Measurements from ENCODE around the gene SMYD3. TPM values are rescaled to one million over a fixed set of nuclear protein-coding genes. Genes with fewer than 3 reads are reported as not detected.

The SMYD3 gene
- total and polyA plus RNA-seq, 9 of the 15 experiments (the other 6 are each of a cell fraction or from before 2014, with no cell fraction given): 128 to 440 (median 197) TPM

DNA sequence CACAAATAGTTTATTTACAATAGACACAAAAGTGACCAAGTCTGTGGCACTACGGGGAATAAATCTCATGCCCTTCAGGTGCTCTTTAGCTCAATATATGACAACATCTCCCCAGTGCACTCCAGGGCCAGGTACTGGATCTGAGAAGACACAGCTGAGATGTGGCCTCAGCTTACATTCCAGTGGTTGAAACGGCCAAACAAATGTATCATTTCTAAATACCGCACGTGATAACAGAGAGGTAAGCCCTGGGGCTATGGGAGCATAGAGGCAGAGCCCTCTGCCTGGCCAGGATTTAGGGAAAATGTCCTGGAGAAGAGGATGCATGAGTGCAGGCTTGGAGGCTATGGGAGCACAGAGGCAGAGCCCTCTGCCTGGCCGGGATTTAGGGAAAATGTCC, 630.5 kb downstream of the SMYD3 start (continued):
- TF ChIP-seq, protein P1, sequence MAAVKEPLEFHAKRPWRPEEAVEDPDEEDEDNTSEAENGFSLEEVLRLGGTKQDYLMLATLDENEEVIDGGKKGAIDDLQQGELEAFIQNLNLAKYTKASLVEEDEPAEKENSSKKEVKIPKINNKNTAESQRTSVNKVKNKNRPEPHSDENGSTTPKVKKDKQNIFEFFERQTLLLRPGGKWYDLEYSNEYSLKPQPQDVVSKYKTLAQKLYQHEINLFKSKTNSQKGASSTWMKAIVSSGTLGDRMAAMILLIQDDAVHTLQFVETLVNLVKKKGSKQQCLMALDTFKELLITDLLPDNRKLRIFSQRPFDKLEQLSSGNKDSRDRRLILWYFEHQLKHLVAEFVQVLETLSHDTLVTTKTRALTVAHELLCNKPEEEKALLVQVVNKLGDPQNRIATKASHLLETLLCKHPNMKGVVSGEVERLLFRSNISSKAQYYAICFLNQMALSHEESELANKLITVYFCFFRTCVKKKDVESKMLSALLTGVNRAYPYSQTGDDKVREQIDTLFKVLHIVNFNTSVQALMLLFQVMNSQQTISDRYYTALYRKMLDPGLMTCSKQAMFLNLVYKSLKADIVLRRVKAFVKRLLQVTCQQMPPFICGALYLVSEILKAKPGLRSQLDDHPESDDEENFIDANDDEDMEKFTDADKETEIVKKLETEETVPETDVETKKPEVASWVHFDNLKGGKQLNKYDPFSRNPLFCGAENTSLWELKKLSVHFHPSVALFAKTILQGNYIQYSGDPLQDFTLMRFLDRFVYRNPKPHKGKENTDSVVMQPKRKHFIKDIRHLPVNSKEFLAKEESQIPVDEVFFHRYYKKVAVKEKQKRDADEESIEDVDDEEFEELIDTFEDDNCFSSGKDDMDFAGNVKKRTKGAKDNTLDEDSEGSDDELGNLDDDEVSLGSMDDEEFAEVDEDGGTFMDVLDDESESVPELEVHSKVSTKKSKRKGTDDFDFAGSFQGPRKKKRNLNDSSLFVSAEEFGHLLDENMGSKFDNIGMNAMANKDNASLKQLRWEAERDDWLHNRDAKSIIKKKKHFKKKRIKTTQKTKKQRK (IDR thresholded peaks at IDR 0.05; ENCODE audit: borderline replicate concordance, low read depth, low read length): no peak
- TF ChIP-seq ZBTB12 (CRISPR knock-in tag; IDR thresholded peaks at IDR 0.05): no peak
- TF ChIP-seq RFX1 (IDR thresholded peaks at IDR 0.05): no peak
- no peak for TF ChIP-seq THRAP3 (IDR thresholded peaks at IDR 0.05; ENCODE audit: borderline replicate concordance)

DNA sequence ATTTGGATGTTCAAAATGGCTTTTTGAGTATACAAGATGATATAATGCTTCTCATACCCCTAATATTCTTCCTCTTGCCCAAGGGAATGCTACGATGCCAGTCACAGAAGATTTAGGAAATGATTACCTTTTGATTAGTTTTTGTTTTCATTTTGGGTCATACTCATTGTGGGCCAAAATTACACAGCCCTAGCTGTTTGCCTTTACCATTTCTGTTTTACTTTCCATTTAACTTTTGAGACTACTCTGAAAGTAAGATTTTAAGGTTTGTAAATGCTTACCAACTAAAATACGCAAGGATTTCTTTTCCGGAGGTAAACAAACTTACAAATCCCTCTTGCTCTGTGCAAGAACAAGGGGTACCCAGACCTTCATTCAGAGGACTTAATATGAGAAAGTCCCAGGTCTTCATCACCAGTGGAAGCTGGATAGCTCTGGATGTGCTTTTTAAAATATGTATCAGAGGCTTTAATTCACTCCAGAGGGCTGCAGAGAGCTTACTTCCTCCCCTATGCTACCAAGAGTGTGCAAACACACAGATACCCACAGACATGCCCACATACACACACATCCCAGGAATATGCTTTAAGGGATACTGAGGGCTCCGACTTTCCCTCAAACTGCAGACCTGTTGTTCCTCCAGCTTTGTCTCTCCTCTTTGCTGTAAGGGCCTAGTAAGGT, 631.4 kb downstream of the SMYD3 start:
- H3K9me1 ChIP-seq (ENCODE audit: control insufficient read depth, insufficient read depth, low read length): no peaks in the 10 kb centered on the region
- ChIA-PET CTCF (ENCODE audit: low intra/inter-chr PET ratio) (no interaction called here), POLR2A (interaction anchor here (1.2 to 1.7 kb wide), 2 partner anchors 13 to 30 kb away, joined by 3 to 11 read pairs; no protein-coding TSS in a partner anchor)
- peaks cover 62% of the 10 kb centered on the region for H3K36me3 ChIP-seq (ENCODE audit: control insufficient read depth, insufficient read depth, low read length)
- no peak overlapping the region for H3K9ac ChIP-seq (ENCODE audit: insufficient read depth in 1 of 2, low read depth in 2 of 2, low read length in 2 of 2)
- H3K4me1 ChIP-seq (replicated peaks in 1 of 2; ENCODE audit: control insufficient read depth in 2 of 2, insufficient read depth in 2 of 2, low read length in 2 of 2): peaks cover 10 to 28% of the 10 kb centered on the region in 2 experiments; a peak in 4 of 5 replicates
- BruUV-seq (replicated peaks): no TSS peak
- no peak overlapping the region for H2AFZ ChIP-seq (ENCODE audit: low read depth, low read length)
- intact Hi-C loops (cut with micrococcal nuclease): no loop called here
- peaks cover 15% of the 10 kb centered on the region; the same call in 2 of the 3 replicates for H3K79me2 ChIP-seq (ENCODE audit: control insufficient read depth, insufficient read depth, low read length)
- in situ Hi-C loops (cut with MboI): no loop called here
- H3K27ac ChIP-seq (ENCODE audit: extremely low read depth, low read depth, low read length): peak overlapping the region; percentile 59; the same call in 1 of the 3 replicates
- no peaks in the 10 kb centered on the region for H3K9me3 ChIP-seq (replicated peaks; ENCODE audit: control insufficient read depth, insufficient read depth, low read depth, low read length)
- peak overlapping the region; percentile 32; the same call in 1 of the 2 replicates for H3K4me2 ChIP-seq (ENCODE audit: insufficient read depth, low read length)
- no peak overlapping the region for H3K4me3 ChIP-seq
- DNase-seq (ENCODE audit: extremely low read depth in 1 of 4, low spot score in 3 of 4) (no peak), FAIRE-seq (no peak), ATAC-seq (peak; percentile 8; the same call in 1 of the 3 replicates)
- 61% methylated on average over 4 of the region's 4 CpGs for WGBS (ENCODE audit: insufficient coverage, low coverage, missing lambda C conversion rate)
- H3K27me3 ChIP-seq (ENCODE audit: control insufficient read depth in 2 of 2, insufficient read depth in 2 of 2, low read length in 2 of 2): no peaks in the 10 kb centered on the region
- H4K20me1 ChIP-seq (replicated peaks; ENCODE audit: control insufficient read depth, insufficient read depth, low read length): no peaks in the 10 kb centered on the region
- TF ChIP-seq ARHGAP35 (IDR thresholded peaks at IDR 0.05; ENCODE audit: partially characterized antibody) (no peak), CEBPG (CRISPR knock-in tag; IDR thresholded peaks at IDR 0.05) (no peak), CEBPG (tag; conservative IDR thresholded peaks at IDR 0.05 in 1 of 2, IDR thresholded peaks at IDR 0.05 in 1 of 2) (no peak), SUPT5H (IDR thresholded peaks at IDR 0.05) (no peak), ASH1L (IDR thresholded peaks at IDR 0.05; ENCODE audit: borderline replicate concordance, low read depth, partially characterized antibody) (no peak), ZNF444 (CRISPR knock-in tag; IDR thresholded peaks at IDR 0.05) (no peak), RCOR1 (IDR thresholded peaks at IDR 0.05; ENCODE audit: borderline replicate concordance in 1 of 2, low read depth in 2 of 2, low read length in 2 of 2) (no peak), ZNF41 (CRISPR knock-in tag; conservative IDR thresholded peaks at IDR 0.05) (no peak)
- TF ChIP-seq, protein P2, sequence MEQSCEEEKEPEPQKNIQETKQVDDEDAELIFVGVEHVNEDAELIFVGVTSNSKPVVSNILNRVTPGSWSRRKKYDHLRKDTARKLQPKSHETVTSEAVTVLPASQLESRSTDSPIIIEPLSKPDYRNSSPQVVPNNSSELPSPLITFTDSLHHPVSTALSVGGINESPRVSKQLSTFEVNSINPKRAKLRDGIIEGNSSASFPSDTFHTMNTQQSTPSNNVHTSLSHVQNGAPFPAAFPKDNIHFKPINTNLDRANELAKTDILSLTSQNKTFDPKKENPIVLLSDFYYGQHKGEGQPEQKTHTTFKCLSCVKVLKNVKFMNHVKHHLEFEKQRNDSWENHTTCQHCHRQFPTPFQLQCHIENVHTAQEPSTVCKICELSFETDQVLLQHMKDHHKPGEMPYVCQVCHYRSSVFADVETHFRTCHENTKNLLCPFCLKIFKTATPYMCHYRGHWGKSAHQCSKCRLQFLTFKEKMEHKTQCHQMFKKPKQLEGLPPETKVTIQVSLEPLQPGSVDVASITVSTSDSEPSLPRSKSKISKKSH (CRISPR knock-in tag; IDR thresholded peaks at IDR 0.05): no peak

Data from K562 (cell line).